Measurements from ENCODE around the gene ZP1. TPM values are rescaled to one million over a fixed set of nuclear protein-coding genes. Genes with fewer than 3 reads are reported as not detected.
A peak's percentile ranks its signal among the peaks of the same experiment; 100 is the strongest.

The ZP1 gene
- total and polyA plus RNA-seq, 2 experiments from 2014 or later, result not detected

- TF ChIP-seq ZNF462 (CRISPR knock-in tag; IDR thresholded peaks at IDR 0.05), result no peak
- no peak for TF ChIP-seq STAT1 (IDR thresholded peaks at IDR 0.05; ENCODE audit: unreplicated experiment)
- no peak for TF ChIP-seq EZH2 (IDR thresholded peaks at IDR 0.05; ENCODE audit: low read depth, unreplicated experiment)
- TF ChIP-seq EZH2phosphoT487 (IDR thresholded peaks at IDR 0.05; ENCODE audit: unreplicated experiment), result no peak
- TF ChIP-seq NANOG (IDR thresholded peaks at IDR 0.05; ENCODE audit: borderline replicate concordance), result no peak
Observed at GRCh38 chr11:60840470-60841430, 26.6 kb upstream of the ZP1 start (continued).

- DNase-seq (ENCODE audit: low spot score), result peak; percentile 95
- H3K9me3 Mint-ChIP-seq, result no peaks in the 10 kb centered on the region; the same call in 1 of the 3 replicates
- H3K27me3 Mint-ChIP-seq (ENCODE audit: insufficient read depth, low read depth, poor library complexity), result peaks cover 33% of the 10 kb centered on the region
- peak; percentile 73 for TF ChIP-seq POLR2AphosphoS5 (IDR thresholded peaks at IDR 0.05; ENCODE audit: low read depth)
- no peak for TF ChIP-seq ZNF114 (CRISPR knock-in tag; IDR thresholded peaks at IDR 0.05)
- TF ChIP-seq ETS1 (IDR thresholded peaks at IDR 0.05), result peak; percentile 86
Observed at GRCh38 chr11:60841797-60842667, 25.3 kb upstream of the ZP1 start, which contains the start of gene CCDC86. TSS of gene CCDC86 (plus strand) at chr11:60842113. CDS start at chr11:60842125, 12 bp downstream.

More at GRCh38 chr11:60841797-60842667, 25.3 kb upstream of the ZP1 start, which contains the start of gene CCDC86:
- peak within 1 kb of the TSS; percentile 94 for H3K27ac Mint-ChIP-seq
- H3K27me3 ChIP-seq (ENCODE audit: insufficient read depth), result no peaks in the 10 kb centered on the region
- peaks cover 36% of the 10 kb centered on the region for H3K4me1 Mint-ChIP-seq
- peak within 1 kb of the TSS; percentile 96 for H3K4me2 ChIP-seq
- peak within 1 kb of the TSS; percentile 93 for H3K4me3 ChIP-seq
- H4K20me1 ChIP-seq (replicated peaks; ENCODE audit: insufficient read depth), result peaks cover 19% of the 10 kb centered on the region
- H3K27ac ChIP-seq (ENCODE audit: low read depth), result peak within 1 kb of the TSS; percentile 92
- 0 out of 2 replicates have a peak, but pooled peaks cover 4% of the 10 kb centered on the region for H3K9me2 ChIP-seq (ENCODE audit: insufficient read depth)
- no peaks in the 10 kb centered on the region for H3K36me3 ChIP-seq (ENCODE audit: insufficient read depth)
- peaks cover 18% of the 10 kb centered on the region for H3K4me1 ChIP-seq (ENCODE audit: insufficient read depth)
- no peaks in the 10 kb centered on the region for H3F3A ChIP-seq (replicated peaks; ENCODE audit: low read depth)
- ATAC-seq, result peak; percentile 74
- peak within 1 kb of the TSS; percentile 79 for H2AFZ ChIP-seq
- peaks cover 49% of the 10 kb centered on the region for H3K79me2 ChIP-seq (replicated peaks; ENCODE audit: insufficient read depth)
- H3K36me3 Mint-ChIP-seq (ENCODE audit: low read depth), result peaks cover 15% of the 10 kb centered on the region
- peak within 1 kb of the TSS; percentile 93 for H3K4me3 Mint-ChIP-seq

Measured in GM23338 (cell line).